HG02970 (cell line): ENCODE results near the gene NUS1.
A peak's percentile ranks its signal among the peaks of the same experiment; 100 is the strongest.
"Not testable (repeated sequence)": the region's sequence is repeated elsewhere in the genome, so short reads cannot be mapped to it uniquely, and the experiment has no call there.

Experiments
- ATAC-seq: cut with Tn5 transposase; IDR thresholded peaks from one replicate; pipeline ENCODE4 v1.9.1; 2021; ENCODE audit warnings: mild to moderate bottlenecking, moderate library complexity, moderate number of reproducible peaks; ENCODE audit not compliant: unreplicated experiment, low FRiP score

The NUS1 gene

DNA sequence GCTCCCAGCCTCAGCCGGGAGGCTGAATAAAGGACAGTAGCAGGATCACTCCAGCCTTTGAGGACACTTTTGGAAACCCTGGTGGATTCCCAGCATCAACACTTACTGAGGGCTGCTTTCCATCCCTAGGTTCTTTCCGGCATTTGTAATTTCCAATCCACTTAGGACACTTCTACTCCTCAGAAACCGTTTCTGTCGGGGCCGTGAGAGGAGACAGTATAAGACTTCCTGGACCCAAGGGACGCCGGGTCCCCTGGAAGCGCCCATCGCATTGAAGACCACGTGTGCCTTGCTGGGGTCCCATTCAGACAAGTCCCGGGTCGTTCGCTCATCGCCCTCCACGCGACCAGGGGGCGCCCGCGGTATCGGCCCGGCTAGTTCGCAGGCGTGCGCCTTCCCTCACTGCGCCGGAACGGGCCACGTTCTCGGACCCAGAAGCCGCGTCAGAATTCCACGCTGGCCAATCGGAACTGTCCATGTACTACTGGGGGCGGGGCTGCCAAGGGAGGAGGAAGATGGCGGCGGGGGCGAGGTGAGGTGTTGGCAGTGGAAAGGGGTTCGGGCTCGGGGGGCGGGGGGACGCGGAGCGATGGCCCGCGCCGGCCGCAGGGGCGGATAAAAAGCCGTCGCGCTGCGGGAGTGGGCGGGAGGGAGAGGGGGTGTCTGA, at the start of gene NUS1:
Gene NUS1, plus strand, starts transcription at position 479 of the 667 bp plus-strand sequence. CDS start 202 bp downstream, outside the sequence.
- peak; percentile 100 for ATAC-seq

GRCh38 chr6:117627533-117627932, 47.7 kb upstream of the NUS1 start:
- ATAC-seq, result no peak

DNA sequence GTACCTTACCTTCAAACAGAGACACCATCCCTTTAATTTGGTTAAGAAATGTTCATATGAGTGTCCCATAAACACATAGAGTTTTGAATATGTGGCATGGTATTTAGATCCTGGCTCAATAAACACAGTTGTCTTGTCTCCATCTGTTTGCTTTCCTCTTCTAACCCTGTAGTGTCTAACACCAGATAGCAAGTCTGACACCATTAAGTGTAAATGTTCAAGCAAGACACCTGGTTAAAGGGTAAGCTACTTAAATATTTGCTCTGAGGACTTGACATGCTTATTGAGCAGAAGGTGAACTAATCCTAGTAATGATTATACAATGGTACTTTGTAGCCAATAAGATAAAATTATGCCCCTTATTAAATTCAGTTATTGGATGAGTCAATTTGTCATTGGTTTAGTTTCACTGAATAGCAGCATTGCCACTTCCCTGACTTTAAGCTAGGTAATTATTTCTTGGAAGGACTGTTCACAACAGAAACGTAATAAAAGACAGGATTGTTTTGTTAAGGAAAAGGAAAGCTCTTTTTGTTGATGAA, 46.1 kb upstream of the NUS1 start:
- ATAC-seq, result no peak

DNA sequence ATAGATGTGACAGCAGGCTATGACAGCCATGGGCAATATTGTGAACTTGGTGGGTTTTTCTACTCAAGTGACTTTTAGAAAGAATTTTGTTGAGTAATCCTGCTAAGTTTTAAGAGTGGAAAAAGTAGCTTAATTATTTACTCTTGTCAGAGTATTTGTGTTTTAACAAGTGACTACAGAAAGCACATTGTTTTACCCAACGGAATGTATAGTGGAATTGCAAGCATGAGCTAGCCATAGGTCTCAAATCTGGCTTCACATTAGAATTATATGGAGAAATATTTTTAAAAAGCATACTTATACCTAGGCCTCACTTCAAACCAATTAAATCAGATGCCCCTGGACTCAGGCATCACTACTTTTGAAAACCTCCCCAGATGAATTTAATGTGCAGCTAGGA, 37.5 kb upstream of the NUS1 start:
- ATAC-seq, result no peak

- no peak for ATAC-seq
Measured at GRCh38 chr6:117642976-117643375, 32.3 kb upstream of the NUS1 start.

- not testable (repeated sequence) for ATAC-seq
Measured at GRCh38 chr6:117651984-117652383, 23.3 kb upstream of the NUS1 start.

GRCh38 chr6:117653949-117654348, 21.3 kb upstream of the NUS1 start:
- no peak for ATAC-seq

GRCh38 chr6:117655380-117655779, 19.9 kb upstream of the NUS1 start:
- no peak for ATAC-seq

DNA sequence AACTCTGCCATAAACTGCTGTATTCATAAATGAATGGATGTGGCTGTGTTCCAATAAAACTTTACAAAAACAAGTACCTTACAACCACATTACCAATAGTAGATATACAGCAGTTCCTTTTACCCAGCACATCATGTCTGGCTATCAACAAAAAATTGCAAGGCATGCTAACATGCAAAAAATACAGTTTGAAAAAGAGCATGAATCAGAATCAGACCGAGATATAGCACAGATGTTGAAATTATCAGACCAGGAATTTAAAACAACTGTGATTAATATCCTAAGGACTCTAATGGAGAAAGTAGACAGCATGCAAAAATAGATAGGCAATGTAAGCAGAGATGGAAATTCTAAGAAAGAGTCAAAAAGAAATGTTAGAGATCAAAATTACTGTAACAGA, 8.4 kb upstream of the NUS1 start:
- no peak for ATAC-seq

DNA sequence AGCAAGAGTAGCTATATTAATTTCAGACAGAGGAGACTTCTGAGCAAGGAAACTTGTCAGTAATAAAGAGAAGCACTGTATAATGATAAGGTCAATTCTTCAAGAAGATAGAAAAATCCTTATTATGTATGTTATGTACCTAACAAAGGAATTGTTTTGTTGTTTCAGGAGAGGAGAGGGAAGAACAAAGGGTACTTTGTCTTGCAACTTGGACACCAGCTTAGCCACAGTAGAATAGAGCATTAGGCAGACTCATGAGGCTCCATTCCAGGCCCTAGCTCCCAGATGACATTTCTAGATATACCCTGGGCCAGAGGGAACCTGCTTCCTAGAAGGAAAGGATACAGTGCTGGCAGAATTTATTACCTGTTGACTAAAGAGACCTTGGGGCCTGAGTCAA, 6.5 kb upstream of the NUS1 start:
- no peak for ATAC-seq

GRCh38 chr6:117674503-117674902, 766 bp upstream of the NUS1 start:
- no peak for ATAC-seq

- peak; percentile 28 for ATAC-seq
Measured at GRCh38 chr6:117675658-117676301, 511 bp downstream of the NUS1 start.

GRCh38 chr6:117676577-117677218, 1.4 kb downstream of the NUS1 start:
- no peak for ATAC-seq

- no peak for ATAC-seq
Measured at GRCh38 chr6:117677553-117678141, 2.4 kb downstream of the NUS1 start.

- no peak for ATAC-seq
Measured at GRCh38 chr6:117681162-117681741, 6.0 kb downstream of the NUS1 start.

DNA sequence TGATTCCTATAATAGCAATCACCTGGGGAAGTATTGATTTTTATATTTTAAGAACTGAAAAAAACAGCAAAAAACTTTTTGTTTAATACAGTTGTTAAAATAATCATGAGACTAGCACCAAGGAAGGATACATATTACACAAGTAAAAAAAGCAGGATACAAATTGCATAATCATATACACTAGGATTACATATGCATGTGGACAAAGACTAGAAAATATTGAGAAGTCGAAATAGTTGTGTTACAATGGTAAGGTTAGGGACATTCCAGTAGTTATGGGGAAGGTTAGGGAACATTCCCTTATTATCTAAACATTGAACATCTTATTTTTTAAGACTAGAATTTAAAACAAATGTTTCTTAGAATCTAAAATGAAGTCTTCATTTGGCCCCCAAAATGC, 9.5 kb downstream of the NUS1 start:
- no peak for ATAC-seq

GRCh38 chr6:117685359-117685758, 10.1 kb downstream of the NUS1 start:
- ATAC-seq, result no peak

- ATAC-seq, result no peak
Measured at GRCh38 chr6:117687021-117687648, 11.9 kb downstream of the NUS1 start.

DNA sequence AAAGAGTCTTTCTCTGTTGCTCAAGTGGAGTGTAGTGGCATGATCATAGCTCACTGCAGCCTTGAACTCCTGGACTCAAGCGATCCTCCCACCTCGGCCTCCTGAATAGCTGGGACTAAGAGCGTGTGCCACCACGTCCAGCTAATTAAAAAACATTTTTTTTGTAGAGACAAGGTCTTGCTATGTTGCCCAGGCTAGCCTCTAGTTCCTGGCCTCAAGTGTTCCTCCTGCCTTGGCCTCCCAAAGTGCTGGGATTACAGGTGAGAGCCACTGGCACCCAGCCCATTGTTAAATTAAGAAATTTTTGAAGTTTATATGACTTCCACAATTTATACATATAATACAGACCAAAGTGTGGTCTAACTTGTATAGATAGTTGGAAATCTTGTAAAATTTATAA, 14.3 kb downstream of the NUS1 start:
- ATAC-seq, result not testable (repeated sequence)

- ATAC-seq, result no peak
Measured at GRCh38 chr6:117706504-117706903, 31.2 kb downstream of the NUS1 start.
